Keratinocyte (primary cell): Measurements from ENCODE around the gene AP2A2. TPM values are rescaled to one million over a fixed set of nuclear protein-coding genes. Genes with fewer than 3 reads are reported as not detected.

Source experiments
- DNase-seq: peaks from one replicate; pipeline ENCODE4 v3.0.0-alpha.2; 2011; ENCODE audit warnings: low read depth, missing footprints, low spot score
- FAIRE-seq: peaks from 2 replicates; lab custom pipeline; 2011; peaks lifted over from hg19 to GRCh38; lab: Jason Lieb, UNC
- H2AFZ ChIP-seq: 2 replicates; pipeline ENCODE4 v1.6.0; 2012; ENCODE audit warnings: low read length, control low read depth, inconsistent platforms; ENCODE audit not compliant: control insufficient read depth
- H3K27ac ChIP-seq: 2 replicates; pipeline ENCODE4 v1.5.1; 2011; ENCODE audit warnings: low read length; ENCODE audit not compliant: control insufficient read depth, insufficient read depth
- H3K27me3 ChIP-seq: 3 replicates; pipeline ENCODE4 v1.6.0; 2011; ENCODE audit warnings: low read length; ENCODE audit not compliant: control insufficient read depth, insufficient read depth; ENCODE audit errors: extremely low read depth
- H3K36me3 ChIP-seq, 2 experiments: 2 replicates in 1 of 2; 3 replicates in 1 of 2; pipeline ENCODE4 v1.5.1; 2011; ENCODE audit warnings: low read length in 2 of 2, mild to moderate bottlenecking in 1 of 2; ENCODE audit not compliant: control insufficient read depth in 2 of 2, insufficient read depth in 2 of 2; ENCODE audit errors: extremely low read depth in 1 of 2
- H3K4me1 ChIP-seq: 3 replicates; pipeline ENCODE4 v1.5.1; 2011; ENCODE audit warnings: low read length; ENCODE audit not compliant: control insufficient read depth, insufficient read depth; ENCODE audit errors: extremely low read depth
- H3K4me2 ChIP-seq: 3 replicates; pipeline ENCODE4 v1.6.0; 2011; ENCODE audit warnings: low read depth, low read length; ENCODE audit not compliant: control insufficient read depth, insufficient read depth; ENCODE audit errors: extremely low read depth
- H3K4me3 ChIP-seq, 3 experiments: fragments of 200-600 bp in 1 of 3; sonication (generic) in 1 of 3; 2 replicates in 2 of 3; 3 replicates in 1 of 3; pipeline ENCODE4 v1.5.1; 2011 to 2016; ENCODE audit warnings: low read length in 3 of 3, mild to moderate bottlenecking in 3 of 3, control low read depth in 2 of 3, inconsistent platforms in 1 of 3, low read depth in 1 of 3, mixed read lengths in 1 of 3, mixed run types in 1 of 3, moderate library complexity in 1 of 3; ENCODE audit not compliant: control insufficient read depth in 2 of 3, insufficient read depth in 2 of 3; ENCODE audit errors: extremely low read depth in 1 of 3
- H3K79me2 ChIP-seq: 2 replicates; pipeline ENCODE4 v1.6.0; 2012; ENCODE audit warnings: low read length; ENCODE audit not compliant: control insufficient read depth, insufficient read depth
- H3K9ac ChIP-seq: 3 replicates; pipeline ENCODE4 v1.6.0; 2011; ENCODE audit warnings: low read length; ENCODE audit not compliant: control insufficient read depth, insufficient read depth; ENCODE audit errors: extremely low read depth
- H3K9me1 ChIP-seq: 3 replicates; pipeline ENCODE4 v1.6.0; 2011; ENCODE audit warnings: low read length; ENCODE audit not compliant: control insufficient read depth, insufficient read depth; ENCODE audit errors: extremely low read depth
- H3K9me3 ChIP-seq: 2 replicates; pipeline ENCODE4 v1.5.1; 2012; ENCODE audit warnings: low read depth, low read length; ENCODE audit not compliant: control insufficient read depth
- H4K20me1 ChIP-seq: 3 replicates; pipeline ENCODE4 v1.6.0; 2011; ENCODE audit warnings: low read length; ENCODE audit not compliant: control insufficient read depth, insufficient read depth; ENCODE audit errors: extremely low read depth
- EZH2 ChIP-seq: IDR thresholded peaks from one replicate; pipeline ENCODE4 v1.6.1; 2012; ENCODE audit warnings: inconsistent platforms, mild to moderate bottlenecking, low read length, moderate library complexity
- dilution Hi-C: fragments of 300-500 bp; cut with MboI; formaldehyde crosslinking; loops from one replicate; pipeline ENCODE4 v1.7.0; 2020; ENCODE audit warnings: low sequenced_read_pairs; ENCODE audit not compliant: extremely low pct_ligation_motif_present
- polyA plus RNA-seq, 5 experiments: library from polyadenylated mRNA; depleted of rRNA in 3 of 5; stranded (reverse) in 3 of 5; stranded (forward) in 1 of 5; unstranded in 1 of 5; fragments of >200 nt; gene quantifications; 1 replicate in 1 of 5; 2 replicates in 3 of 5; 3 replicates in 1 of 5; pipeline versions ENCODE4 v1.2.1 to v1.2.3, GENCODE V29; 2011 to 2012; ENCODE audit warnings: missing spikeins in 2 of 5, low read depth in 1 of 5, low replicate concordance in 1 of 5
- TF ChIP-seq, protein P1 (sequence below), 3 experiments: IDR thresholded peaks in 1 of 3; conservative IDR thresholded peaks in 1 of 3; optimal IDR thresholded peaks in 1 of 3; 2 replicates in 2 of 3; 3 replicates in 1 of 3; pipeline versions ENCODE3 to v1.5.1; 2011; ENCODE audit warnings: low read length in 3 of 3, mild to moderate bottlenecking in 3 of 3, moderate library complexity in 2 of 3, control low read depth in 1 of 3, inconsistent platforms in 1 of 3; ENCODE audit not compliant: insufficient read depth in 2 of 3; ENCODE audit errors: extremely low read depth in 1 of 3

The AP2A2 gene
- polyA plus RNA-seq, 1 donor (not counting 4 experiments of a cell fraction or from before 2014, with no cell fraction given) = 47.8 TPM

DNA sequence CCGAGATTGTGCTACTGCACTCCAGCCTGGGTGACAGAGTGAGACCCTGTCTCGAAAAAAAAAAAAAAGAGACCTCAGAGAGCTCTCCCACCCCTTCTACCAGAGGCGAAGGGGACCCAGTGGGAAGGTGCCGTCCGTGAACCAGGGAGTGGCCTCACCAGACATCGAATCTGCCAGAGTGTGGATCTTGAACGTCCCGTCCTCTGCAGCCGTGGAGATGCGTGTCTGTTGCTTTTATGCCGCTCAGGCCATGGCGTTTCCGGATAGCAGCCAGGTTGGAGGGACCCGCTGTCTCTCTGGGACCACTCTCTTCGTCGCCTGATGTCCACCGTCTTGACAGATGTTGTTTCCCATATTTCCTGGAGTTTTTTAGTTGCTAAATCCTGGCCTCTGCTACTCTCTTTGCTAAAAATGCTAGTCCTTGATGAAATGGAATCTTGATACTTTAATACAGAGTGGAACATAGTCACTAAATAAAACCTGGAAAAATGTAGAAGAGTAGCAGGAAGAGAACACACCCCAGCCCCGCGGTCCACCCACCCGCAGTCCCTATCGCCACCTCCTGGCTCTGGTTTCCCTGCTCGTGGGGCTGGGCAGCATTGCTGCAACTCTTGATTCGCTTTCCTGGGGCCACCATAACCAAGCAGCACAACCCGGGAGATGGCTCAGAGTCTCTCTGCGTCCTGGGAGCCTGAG lies 122.9 kb downstream of the AP2A2 start:
- Histone ChIP-seq H3K4me1 (peaks cover 6% of the 10 kb centered on the region), H3K9me1 (no peaks in the 10 kb centered on the region), H3K27ac (no peak overlapping the region), H3K9me3 (no peaks in the 10 kb centered on the region), H2AFZ (no peak overlapping the region), H3K79me2 (no peaks in the 10 kb centered on the region), H3K9ac (no peak overlapping the region), H4K20me1 (peaks cover 3% of the 10 kb centered on the region), H3K4me2 (no peak overlapping the region), H3K27me3 (peaks cover 24% of the 10 kb centered on the region), H3K4me3 (no peak overlapping the region), H3K36me3 (no peaks in the 10 kb centered on the region)
- TF ChIP-seq, protein P1, sequence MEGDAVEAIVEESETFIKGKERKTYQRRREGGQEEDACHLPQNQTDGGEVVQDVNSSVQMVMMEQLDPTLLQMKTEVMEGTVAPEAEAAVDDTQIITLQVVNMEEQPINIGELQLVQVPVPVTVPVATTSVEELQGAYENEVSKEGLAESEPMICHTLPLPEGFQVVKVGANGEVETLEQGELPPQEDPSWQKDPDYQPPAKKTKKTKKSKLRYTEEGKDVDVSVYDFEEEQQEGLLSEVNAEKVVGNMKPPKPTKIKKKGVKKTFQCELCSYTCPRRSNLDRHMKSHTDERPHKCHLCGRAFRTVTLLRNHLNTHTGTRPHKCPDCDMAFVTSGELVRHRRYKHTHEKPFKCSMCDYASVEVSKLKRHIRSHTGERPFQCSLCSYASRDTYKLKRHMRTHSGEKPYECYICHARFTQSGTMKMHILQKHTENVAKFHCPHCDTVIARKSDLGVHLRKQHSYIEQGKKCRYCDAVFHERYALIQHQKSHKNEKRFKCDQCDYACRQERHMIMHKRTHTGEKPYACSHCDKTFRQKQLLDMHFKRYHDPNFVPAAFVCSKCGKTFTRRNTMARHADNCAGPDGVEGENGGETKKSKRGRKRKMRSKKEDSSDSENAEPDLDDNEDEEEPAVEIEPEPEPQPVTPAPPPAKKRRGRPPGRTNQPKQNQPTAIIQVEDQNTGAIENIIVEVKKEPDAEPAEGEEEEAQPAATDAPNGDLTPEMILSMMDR (optimal IDR thresholded peaks at IDR 0.05 in 1 of 3, IDR thresholded peaks at IDR 0.05 in 1 of 3, conservative IDR thresholded peaks at IDR 0.05 in 1 of 3; ENCODE audit: extremely low read depth in 1 of 3, insufficient read depth in 2 of 3, low read length in 3 of 3) = no peak
- TF ChIP-seq EZH2 = no peak
- dilution Hi-C loops = no loop called here
- no peak for DNase-seq
- FAIRE-seq = no peak

DNA sequence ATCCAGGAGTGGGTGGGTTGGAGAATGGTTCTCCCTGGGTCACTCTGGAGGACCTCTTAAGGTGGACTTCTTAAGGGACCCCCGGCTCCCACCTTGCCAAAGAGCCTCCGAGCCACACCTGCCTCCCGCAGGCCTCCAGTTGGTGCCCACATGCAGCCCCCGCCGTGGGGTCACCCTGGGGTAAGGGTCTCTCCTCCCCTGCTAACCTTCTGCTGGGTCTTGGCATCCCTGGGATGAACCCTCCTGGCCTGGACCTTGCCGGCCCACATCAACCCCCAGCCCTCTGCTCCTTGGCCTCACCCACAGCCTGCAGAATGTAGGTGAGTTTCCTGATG lies 123.4 kb downstream of the AP2A2 start:
- dilution Hi-C loops = no loop called here
- no peak for FAIRE-seq
- Histone ChIP-seq H3K9ac (no peak overlapping the region), H4K20me1 (peaks cover 3% of the 10 kb centered on the region), H3K4me3 (no peak overlapping the region), H3K36me3 (no peaks in the 10 kb centered on the region), H3K79me2 (no peaks in the 10 kb centered on the region), H3K4me1 (peaks cover 6% of the 10 kb centered on the region), H3K9me1 (no peaks in the 10 kb centered on the region), H3K27ac (no peak overlapping the region), H3K27me3 (peaks cover 20% of the 10 kb centered on the region), H2AFZ (no peak overlapping the region), H3K4me2 (no peak overlapping the region), H3K9me3 (no peaks in the 10 kb centered on the region)
- TF ChIP-seq EZH2 = no peak
- TF ChIP-seq, protein P1 (optimal IDR thresholded peaks at IDR 0.05 in 1 of 3, IDR thresholded peaks at IDR 0.05 in 1 of 3, conservative IDR thresholded peaks at IDR 0.05 in 1 of 3; ENCODE audit: extremely low read depth in 1 of 3, insufficient read depth in 2 of 3, low read length in 3 of 3) = no peak
- DNase-seq = no peak
